T1000 (cell line): ENCODE results near the gene MTRR.

Source experiments
- DNase-seq: peaks from one replicate; lab custom pipeline; 2025; ENCODE audit warnings: mixed read lengths; lab: John Stamatoyannopoulos, UW

MTRR gene

DNA sequence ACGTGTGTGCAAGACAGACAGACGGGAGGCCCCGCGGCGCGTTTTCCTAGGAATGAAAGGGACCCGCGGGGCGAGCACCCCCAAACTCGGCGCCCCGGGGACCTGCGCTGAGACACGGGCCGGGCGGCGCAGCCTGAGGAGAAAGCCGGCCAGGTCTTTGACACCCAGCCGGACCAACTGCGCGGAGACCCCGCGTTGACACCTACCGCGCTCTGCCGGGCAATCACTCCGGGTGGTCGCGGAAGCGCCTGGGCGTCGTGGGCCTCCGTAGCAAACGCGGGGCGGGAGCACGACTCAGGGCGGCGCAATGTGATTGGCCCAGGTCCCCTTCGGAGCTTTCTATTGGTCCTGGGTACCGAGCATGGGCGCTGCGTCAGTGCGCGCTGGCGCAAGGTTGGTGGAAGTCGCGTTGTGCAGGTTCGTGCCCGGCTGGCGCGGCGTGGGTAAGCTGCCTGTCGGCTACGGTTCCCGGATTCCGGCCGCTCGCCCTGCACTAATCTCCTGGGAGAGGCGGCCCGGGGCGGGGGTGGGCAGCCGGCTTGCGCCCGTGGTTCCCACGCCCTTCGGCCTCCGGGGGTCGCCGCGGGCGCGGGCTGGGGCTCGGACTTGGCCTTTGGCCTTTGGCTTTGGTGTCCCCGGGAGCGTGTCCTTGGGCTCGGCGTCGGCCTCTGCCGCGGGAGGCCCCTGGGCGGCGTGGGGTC is at the start of gene MTRR, which contains the start of gene FASTKD3:
Gene MTRR (plus strand): TSS at position 376 of the 701 bp plus-strand sequence. CDS start 1,647 bp downstream, outside the sequence.
Gene FASTKD3 (minus strand): TSS at position 259 of the 701 bp plus-strand sequence. CDS start 948 bp downstream, outside the sequence.
- DNase-seq = peak; percentile 64

DNA sequence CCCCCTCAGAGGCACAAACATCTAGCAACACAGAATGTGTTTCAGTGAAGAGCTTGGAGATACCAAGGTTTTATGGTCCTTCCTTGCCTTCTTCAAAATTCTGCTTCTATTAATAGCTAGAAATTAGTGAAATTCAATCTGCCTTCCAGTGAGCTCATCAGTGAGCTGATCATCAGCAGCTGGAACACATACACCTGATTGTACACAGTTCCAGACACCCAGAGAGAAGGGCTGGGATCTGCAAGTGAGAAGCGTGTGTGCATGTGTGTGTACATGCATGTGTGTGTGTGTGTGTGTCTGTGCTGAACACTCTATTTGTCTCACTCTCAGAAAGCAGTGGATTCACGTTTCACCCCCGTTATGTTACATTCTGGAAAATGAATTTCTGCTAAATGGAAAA is 46.5 kb upstream of the MTRR start:
- no peak for DNase-seq

- no peak for DNase-seq
Measured at GRCh38 chr5:7823594-7823993, 45.4 kb upstream of the MTRR start.

DNA sequence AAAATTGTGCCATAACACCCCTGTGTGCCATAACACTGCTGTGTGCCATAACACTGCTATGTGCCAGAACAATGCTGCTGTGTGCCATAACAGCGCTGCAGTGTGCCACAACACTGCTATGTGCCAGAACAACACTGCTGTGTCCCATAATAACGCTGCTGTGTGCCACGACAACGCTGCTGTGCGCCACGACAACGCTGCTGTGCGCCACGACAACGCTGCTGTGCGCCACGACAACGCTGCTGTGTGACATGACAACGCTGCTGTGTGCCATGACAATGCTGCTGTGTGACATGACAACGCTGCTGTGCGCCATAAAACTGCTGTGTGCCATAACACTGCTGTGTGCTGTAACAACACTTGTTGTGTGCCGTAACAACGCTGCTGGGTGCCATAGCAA is 44.0 kb upstream of the MTRR start:
- DNase-seq = no peak

DNA sequence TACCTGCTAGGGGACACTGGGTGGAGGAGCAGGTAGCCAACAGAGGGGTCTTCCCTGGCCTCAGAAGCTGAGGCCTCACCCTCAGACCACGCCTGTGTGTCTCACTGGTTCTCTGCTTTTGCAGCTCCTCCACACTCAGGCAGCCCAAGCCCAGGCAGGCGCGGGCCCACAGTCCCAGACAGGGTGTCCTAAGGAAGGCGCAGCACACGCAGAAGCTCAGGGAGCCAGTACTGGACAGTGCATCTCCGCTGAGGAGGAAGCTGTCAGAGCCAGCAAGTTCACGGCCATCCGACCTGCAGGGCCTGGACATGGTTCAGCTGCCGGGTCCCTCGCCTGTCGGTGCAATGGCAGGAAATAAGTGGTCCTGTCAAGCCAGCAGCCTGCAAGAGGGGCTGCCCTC is 43.3 kb upstream of the MTRR start:
- no peak for DNase-seq

DNA sequence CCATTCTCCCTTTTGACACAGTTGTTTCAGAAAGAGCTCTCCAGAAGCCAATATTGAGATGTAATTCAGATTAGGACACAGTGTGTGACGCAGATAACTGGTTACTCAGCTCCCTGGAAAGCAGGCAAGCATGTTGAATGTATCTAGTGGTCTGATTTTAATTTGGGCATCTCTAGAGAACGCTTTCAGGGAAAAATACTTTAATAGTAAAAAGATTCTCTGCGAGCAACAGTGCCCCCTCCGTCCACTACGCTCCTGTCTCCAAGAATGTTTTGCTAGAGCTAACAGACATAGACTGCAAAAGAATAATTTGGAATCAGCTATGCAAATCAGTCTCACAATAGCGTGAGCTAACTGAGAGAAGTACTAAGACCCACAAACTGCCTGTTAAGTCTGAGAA is 41.3 kb upstream of the MTRR start:
- DNase-seq = no peak

DNA sequence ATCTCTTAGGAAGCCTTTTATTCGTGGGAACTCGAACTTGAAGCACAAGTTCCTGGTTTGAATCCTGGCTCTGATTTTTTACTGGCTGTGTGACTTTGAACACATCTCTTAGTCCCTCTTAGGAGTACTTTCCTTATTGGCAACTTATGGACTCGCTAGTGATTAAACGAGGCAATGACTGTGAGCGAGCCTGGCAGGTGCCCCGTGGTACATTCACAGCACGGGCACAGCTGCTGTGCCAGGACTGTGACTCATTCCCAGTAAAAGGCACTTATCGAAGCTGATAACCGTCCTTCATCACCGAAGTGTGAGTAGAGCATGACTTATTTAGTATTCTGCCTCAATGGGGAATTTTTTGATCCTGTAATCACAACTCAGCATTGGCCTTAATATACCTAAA is 40.7 kb upstream of the MTRR start:
- DNase-seq = no peak

- DNase-seq = no peak
Measured at GRCh38 chr5:7834982-7835381, 34.0 kb upstream of the MTRR start.

- DNase-seq = no peak
Measured at GRCh38 chr5:7837403-7837802, 31.5 kb upstream of the MTRR start.

DNA sequence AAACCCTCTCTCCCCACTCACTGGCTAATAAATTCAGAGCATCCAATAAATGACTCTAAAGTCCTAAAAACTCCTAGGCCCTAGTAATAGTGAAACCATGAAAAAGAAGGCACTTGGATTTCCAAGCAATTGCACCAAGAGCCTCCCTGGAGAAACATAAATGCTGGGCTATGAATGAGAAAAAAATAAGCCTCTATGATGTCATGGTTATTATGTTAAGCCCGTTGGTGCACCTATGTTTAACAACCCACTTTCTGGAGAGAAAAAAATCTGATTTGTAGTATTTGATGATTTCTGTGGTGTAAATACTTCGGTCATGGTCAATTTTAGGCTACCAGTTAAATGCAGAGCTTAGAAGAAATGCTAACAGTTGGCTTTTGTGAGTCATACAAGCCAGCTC is 26.4 kb upstream of the MTRR start:
- no peak for DNase-seq

- no peak for DNase-seq
Measured at GRCh38 chr5:7844901-7845300, 24.0 kb upstream of the MTRR start.

DNA sequence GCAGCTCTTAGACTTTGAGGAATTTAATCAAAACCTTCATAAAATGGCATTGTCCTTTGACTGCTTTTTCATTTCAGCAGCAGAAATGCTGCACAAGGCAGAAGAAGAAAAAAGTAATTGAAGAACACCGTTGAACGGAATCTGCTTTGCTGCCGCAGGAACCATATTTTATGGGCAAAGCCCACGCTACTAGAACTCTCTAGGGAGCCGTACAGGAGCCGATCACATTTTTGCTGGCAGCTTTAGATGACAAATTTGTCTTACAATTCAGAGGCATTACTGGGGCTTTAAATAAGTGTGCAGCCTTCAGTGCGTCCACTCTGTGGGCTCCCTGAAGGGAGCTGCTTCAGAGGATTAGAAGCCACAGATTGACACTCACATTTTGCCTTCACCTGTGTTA is 23.4 kb upstream of the MTRR start:
- no peak for DNase-seq

- no peak for DNase-seq
Measured at GRCh38 chr5:7846327-7846726, 22.6 kb upstream of the MTRR start.

DNA sequence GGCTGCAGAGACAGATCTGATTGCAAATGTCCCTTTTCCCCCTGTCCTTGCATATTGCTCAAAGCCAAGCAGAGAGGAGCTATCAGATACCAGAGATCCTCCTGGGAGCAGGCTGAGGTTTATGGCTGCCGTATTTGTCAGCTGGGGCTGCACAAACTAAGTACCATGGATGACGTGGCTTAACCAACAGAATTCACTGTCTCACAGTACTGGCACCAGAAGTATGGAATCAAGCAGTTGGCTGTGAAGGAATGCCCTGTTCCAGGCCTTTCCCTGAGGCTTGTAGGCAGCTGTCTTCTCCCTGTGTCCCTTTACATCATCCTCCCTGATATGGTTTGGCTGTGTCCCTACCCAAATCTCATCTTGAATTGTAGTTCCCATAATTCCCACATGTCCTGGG is 20.7 kb upstream of the MTRR start:
- no peak for DNase-seq

GRCh38 chr5:7849681-7850394 is 19.1 kb upstream of the MTRR start:
- DNase-seq = no peak

GRCh38 chr5:7850395-7851239 is 18.3 kb upstream of the MTRR start, which contains the start of gene CFAP90:
Gene CFAP90, minus strand, starts transcription at chr5:7851133. Its CDS starts 112 bp downstream, at chr5:7851021.
- no peak for DNase-seq

GRCh38 chr5:7851240-7851592 is 17.7 kb upstream of the MTRR start:
- DNase-seq = no peak

DNA sequence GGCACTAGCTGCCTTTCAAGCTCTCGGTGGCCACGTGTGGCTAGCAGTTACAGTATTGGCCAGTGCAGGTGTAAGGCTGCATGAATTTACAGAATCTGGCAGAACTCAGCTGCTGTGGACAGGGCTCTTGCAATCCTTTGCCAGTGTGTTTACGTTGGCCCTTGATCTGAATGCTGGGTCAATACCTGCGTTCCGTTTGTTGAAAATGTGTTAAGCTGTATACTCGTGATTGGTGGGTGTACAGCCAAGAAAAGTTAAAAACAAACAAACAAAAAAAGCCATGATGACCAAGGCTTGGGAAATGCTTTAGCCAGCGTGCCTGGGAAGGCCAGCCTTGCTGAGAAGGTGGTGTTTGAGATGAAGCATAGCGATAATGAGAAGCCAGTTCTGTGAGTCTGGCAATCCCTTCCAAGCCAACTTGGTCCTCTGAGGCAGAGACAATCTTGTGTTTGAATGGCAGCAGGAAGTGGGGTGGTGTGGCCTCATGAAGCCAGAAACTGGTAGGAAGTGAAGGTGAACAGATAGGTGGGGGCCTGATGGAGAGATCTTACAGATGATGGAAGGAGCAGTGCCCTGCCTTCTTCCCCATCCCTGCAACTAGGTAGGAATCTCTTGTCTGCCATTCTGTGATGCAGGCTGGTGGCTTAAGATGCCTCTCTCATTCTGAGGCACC is 17.2 kb upstream of the MTRR start:
- no peak for DNase-seq

DNA sequence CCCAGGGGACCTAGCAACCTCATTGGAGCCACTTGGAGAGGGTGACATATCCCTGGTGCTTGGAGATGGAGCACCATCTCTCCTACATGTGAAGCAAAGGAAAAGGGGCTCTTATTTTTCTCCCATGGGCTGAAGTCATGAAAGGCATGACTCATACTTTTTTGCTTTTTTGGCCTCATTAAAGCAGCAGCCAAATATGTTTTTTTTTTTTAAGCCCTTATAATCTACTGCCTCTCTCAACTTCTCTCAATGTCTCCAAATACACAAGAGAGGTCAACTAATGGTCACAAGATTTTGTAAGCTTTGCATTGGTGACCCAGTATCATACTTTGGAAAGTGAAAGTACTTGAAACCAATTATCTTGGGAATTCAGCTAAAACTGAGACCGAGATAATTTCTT is 16.4 kb upstream of the MTRR start:
- no peak for DNase-seq

DNA sequence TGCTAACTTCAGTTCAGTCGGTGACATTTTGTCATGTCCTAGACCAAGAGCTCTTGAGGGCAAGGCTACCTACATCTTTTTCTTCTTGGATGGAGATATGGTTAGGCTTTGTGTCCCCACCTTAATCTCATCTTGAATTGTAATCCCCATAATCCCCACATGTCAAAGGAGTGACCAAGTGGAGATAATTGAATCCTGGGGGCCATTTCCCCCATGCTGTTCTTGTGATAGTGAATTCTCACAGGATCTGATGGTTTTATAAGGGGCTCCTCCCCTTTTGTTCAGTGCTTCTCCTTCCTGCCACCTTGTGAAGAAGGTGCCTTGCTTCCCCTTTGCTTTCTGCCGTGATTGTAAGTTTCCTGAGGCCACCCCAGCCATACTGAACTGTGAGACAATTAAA is 16.0 kb upstream of the MTRR start:
- DNase-seq = no peak

GRCh38 chr5:7855611-7856010 is 13.3 kb upstream of the MTRR start:
- DNase-seq = no peak

GRCh38 chr5:7856855-7857254 is 12.1 kb upstream of the MTRR start:
- DNase-seq = no peak
